Memory B cell (primary cell): ENCODE measurements around the gene CNST.

ENCODE experiments used
- ATAC-seq: fragments of 150-1000 bp; cut with Tn5 transposase; 2 replicates; pipeline ENCODE4 v1.10.0; 2021; ENCODE audit warnings: low read depth, mild to moderate bottlenecking, moderate library complexity
- DNase-seq, 2 donors: peaks; one replicate each; pipeline ENCODE4 v3.0.0; 2022; ENCODE audit warnings: low spot score in 2 of 2
- H3K27ac Mint-ChIP-seq: one replicate; pipeline ENCODE4 v1.8.0; 2022; ENCODE audit warnings: mild to moderate bottlenecking, moderate library complexity, mixed read lengths
- H3K27me3 Mint-ChIP-seq: one replicate; pipeline ENCODE4 v1.8.0; 2022; ENCODE audit warnings: mixed read lengths
- H3K36me3 Mint-ChIP-seq: one replicate; pipeline ENCODE4 v1.8.0; 2022; ENCODE audit warnings: mild to moderate bottlenecking, mixed read lengths
- H3K4me1 Mint-ChIP-seq: one replicate; pipeline ENCODE4 v1.8.0; 2022; ENCODE audit warnings: mixed read lengths
- H3K4me3 Mint-ChIP-seq: one replicate; pipeline ENCODE4 v1.8.0; 2022; ENCODE audit warnings: mild to moderate bottlenecking, moderate library complexity, mixed read lengths
- H3K9me3 Mint-ChIP-seq: one replicate; pipeline ENCODE4 v1.8.0; 2022; ENCODE audit warnings: mixed read lengths

The CNST gene

DNA sequence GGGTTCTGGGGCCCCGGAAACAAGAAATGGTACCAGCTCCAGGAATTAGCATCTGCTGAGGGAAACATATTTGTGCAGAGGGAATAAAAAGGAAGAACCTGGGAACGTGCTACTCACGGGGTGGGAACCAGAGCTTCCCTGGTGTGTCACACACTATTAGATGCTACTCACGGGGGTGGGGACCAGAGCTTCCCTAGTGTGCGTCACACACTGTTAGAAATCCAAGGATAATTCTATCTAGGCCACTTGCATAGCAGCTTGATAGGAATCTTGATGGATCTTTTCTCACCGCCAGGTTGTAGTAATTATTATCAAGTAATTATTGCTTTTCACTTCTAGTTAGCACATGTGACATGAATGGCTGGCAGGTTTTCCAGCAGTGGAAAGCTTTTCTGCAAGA lies 103.4 kb downstream of the CNST start:
- DNase-seq, result no peak
- Mint-ChIP-seq H3K4me1 (peaks cover 3% of the 10 kb centered on the region), H3K27me3 (no peaks in the 10 kb centered on the region), H3K27ac (no peak overlapping the region), H3K36me3 (peaks cover 32% of the 10 kb centered on the region), H3K9me3 (no peaks in the 10 kb centered on the region), H3K4me3 (no peak overlapping the region)
- ATAC-seq, result no peak

DNA sequence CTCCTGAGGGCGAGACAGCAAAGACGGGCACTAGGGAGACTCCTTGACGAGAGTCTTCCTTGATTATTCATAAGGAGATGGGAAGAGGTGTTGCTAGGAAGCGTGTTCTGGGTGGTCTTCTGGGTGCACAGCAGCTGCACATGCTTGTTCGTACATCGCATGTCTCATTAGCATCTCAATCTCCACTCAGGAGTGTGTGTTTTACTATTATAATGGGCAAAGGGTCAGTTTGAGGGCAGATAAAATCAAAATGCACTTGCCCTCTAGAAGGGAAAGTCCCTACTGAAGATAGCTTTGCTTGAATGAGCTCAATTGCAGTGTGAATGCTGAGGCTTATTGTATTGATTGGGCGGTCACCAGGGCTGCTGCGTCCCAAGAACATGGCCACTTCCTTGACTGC lies 107.8 kb downstream of the CNST start:
- Mint-ChIP-seq H3K27ac (no peak overlapping the region), H3K27me3 (no peaks in the 10 kb centered on the region), H3K4me1 (peaks cover 3% of the 10 kb centered on the region), H3K4me3 (no peak overlapping the region), H3K9me3 (no peaks in the 10 kb centered on the region), H3K36me3 (peaks cover 14% of the 10 kb centered on the region)
- DNase-seq (no peak), ATAC-seq (no peak)

- H3K27ac Mint-ChIP-seq, result no peak overlapping the region
- ATAC-seq (no peak), DNase-seq (no peak)
- H3K36me3 Mint-ChIP-seq, result peaks cover 2% of the 10 kb centered on the region
- peaks cover 10% of the 10 kb centered on the region for H3K4me1 Mint-ChIP-seq
- H3K9me3 Mint-ChIP-seq, result no peaks in the 10 kb centered on the region
- H3K27me3 Mint-ChIP-seq, result no peaks in the 10 kb centered on the region
- no peak overlapping the region for H3K4me3 Mint-ChIP-seq
Measured at GRCh38 chr1:246677842-246678241, 111.6 kb downstream of the CNST start.

DNA sequence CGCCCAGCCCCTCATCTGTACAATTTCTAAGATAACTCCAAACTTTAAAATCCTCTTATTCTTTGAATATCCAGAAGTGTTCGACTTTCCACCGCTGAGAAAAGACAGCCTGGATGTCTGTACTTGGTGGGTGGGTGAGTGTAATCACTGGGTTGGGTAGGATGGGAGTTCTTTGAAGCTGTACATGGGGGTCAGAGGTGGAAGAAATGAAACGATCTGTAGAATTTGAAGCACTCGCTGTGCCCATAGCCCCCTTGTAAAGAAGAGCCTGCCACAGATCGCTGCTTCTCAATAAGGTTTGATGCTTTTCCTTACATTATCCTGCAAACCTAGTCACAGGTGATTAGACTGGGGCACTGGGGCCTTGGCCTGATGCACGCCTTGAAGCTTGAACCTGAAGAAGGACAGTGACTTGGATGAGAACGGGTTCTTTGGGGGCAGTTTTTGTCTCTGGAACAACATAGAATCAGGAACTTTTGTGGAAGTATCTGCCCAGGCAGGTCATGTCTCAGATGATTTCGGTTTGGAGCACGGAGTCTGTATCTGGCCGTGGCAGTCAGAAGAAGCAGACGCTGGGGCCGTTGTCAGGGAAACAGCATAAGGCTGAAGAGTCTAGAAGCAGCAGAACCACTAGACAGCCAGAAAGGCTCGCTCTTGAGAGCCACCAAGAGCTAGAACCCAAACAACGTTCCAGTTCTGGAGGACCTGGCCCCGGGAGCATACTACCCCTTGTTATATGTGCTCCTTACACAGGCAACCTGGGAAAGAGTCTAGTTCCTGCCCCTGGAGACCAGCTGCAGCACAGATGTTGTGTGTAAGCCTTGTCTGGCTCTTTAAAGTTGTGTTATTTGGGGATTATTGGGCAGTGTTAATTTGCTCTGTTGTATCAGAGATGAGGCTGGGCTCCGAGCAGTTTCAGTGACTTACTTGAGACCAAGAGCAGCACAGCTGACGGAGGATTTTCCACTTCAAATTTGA lies 112.8 kb downstream of the CNST start:
- no peak for ATAC-seq
- peaks cover 7% of the 10 kb centered on the region for H3K4me1 Mint-ChIP-seq
- H3K36me3 Mint-ChIP-seq, result peaks cover 2% of the 10 kb centered on the region
- no peaks in the 10 kb centered on the region for H3K27me3 Mint-ChIP-seq
- H3K27ac Mint-ChIP-seq, result no peak overlapping the region
- no peak overlapping the region for H3K4me3 Mint-ChIP-seq
- no peak for DNase-seq
- no peaks in the 10 kb centered on the region for H3K9me3 Mint-ChIP-seq

- Mint-ChIP-seq H3K4me1 (peaks cover 7% of the 10 kb centered on the region), H3K27ac (no peak overlapping the region), H3K4me3 (no peak overlapping the region), H3K9me3 (no peaks in the 10 kb centered on the region), H3K36me3 (peaks cover 2% of the 10 kb centered on the region), H3K27me3 (no peaks in the 10 kb centered on the region)
- DNase-seq (no peak), ATAC-seq (no peak)
Measured at GRCh38 chr1:246679794-246680177, 113.5 kb downstream of the CNST start.

DNA sequence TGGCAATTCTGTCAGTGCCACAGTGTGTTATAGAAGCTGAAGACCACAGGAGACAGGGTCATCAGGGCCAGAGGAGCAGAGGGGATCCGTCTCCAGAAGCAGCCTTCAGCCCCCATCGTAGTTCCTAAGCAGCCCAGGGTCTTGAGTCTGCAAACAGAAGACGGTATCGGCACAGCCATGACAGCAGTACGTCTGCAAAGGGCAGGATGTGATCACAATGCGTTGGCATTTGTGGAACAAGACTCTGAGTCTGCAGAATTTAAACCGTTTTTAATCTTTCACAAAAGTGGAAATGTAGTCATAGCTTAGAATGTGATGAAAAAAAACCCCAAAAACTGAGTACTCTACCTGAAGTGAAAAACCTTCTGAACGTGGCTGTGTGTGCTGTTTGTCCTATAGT lies 113.9 kb downstream of the CNST start:
- Mint-ChIP-seq H3K4me3 (no peak overlapping the region), H3K36me3 (peaks cover 2% of the 10 kb centered on the region), H3K9me3 (no peaks in the 10 kb centered on the region), H3K27me3 (no peaks in the 10 kb centered on the region), H3K4me1 (peaks cover 7% of the 10 kb centered on the region), H3K27ac (no peak overlapping the region)
- DNase-seq (no peak), ATAC-seq (no peak)

DNA sequence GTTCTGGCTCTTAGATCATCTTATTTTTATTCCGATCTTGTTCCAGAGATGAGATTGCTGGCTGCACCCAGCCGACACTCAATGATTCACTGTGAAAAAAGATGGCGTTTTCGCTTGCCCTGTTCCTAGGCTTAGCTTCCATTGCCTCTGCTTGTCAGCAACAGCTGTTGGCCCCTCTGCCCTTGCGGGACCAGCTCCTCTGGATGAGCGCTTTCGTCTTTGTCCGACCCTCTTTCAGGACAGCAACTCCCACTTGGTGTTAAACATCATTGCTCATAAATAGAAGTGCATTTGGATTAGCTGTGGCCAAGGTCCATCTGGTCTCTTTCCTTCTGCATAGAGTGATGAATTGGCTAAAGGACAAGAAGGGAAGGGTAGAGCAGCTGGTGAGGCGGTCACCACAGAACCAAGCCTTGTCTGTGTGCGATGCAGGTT lies 114.5 kb downstream of the CNST start:
- no peak for ATAC-seq

GRCh38 chr1:246681900-246682895 lies 115.9 kb downstream of the CNST start:
- no peaks in the 10 kb centered on the region for H3K27me3 Mint-ChIP-seq
- DNase-seq (no peak), ATAC-seq (peak; percentile 65)
- no peaks in the 10 kb centered on the region for H3K9me3 Mint-ChIP-seq
- H3K4me1 Mint-ChIP-seq, result peaks cover 7% of the 10 kb centered on the region
- H3K27ac Mint-ChIP-seq, result no peak overlapping the region
- H3K36me3 Mint-ChIP-seq, result peaks cover 2% of the 10 kb centered on the region
- H3K4me3 Mint-ChIP-seq, result no peak overlapping the region

More for the DNA sequence above, 114.5 kb downstream of the CNST start:
- no peaks in the 10 kb centered on the region for H3K9me3 Mint-ChIP-seq
- peaks cover 7% of the 10 kb centered on the region for H3K4me1 Mint-ChIP-seq
- peak overlapping the region; percentile 24 for H3K27ac Mint-ChIP-seq
- H3K27me3 Mint-ChIP-seq, result no peaks in the 10 kb centered on the region
- peaks cover 2% of the 10 kb centered on the region for H3K36me3 Mint-ChIP-seq
- no peak overlapping the region for H3K4me3 Mint-ChIP-seq
- no peak for DNase-seq

GRCh38 chr1:246683521-246683920 lies 117.3 kb downstream of the CNST start:
- no peak for DNase-seq
- Mint-ChIP-seq H3K9me3 (no peaks in the 10 kb centered on the region), H3K27ac (no peak overlapping the region), H3K4me3 (no peak overlapping the region), H3K36me3 (peaks cover 2% of the 10 kb centered on the region), H3K4me1 (peaks cover 7% of the 10 kb centered on the region), H3K27me3 (no peaks in the 10 kb centered on the region)
- ATAC-seq, result no peak

DNA sequence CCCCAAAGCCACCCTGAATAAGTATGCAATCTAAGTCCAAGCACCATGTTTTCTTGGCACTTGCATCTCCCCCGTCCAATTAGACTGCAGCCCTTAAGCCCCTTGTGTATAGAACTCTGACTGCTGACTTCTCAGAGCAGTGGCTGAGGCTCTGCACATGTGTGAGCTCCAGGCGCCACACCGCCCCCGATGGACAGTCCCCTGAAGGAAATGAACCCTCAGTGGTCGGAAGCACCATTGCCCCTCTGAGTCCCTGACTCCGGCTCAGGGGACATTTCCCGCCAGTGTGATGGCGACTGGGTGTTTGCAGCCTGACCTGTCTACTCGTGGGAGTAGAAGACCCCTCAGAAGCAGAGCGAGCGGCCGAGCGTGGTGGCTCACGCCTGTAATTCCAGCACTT lies 120.7 kb downstream of the CNST start:
- H3K27me3 Mint-ChIP-seq, result no peaks in the 10 kb centered on the region
- no peak overlapping the region for H3K4me3 Mint-ChIP-seq
- ATAC-seq (no peak), DNase-seq (no peak)
- peaks cover 3% of the 10 kb centered on the region for H3K4me1 Mint-ChIP-seq
- no peak overlapping the region for H3K27ac Mint-ChIP-seq
- H3K9me3 Mint-ChIP-seq, result no peaks in the 10 kb centered on the region
- H3K36me3 Mint-ChIP-seq, result peaks cover 2% of the 10 kb centered on the region

DNA sequence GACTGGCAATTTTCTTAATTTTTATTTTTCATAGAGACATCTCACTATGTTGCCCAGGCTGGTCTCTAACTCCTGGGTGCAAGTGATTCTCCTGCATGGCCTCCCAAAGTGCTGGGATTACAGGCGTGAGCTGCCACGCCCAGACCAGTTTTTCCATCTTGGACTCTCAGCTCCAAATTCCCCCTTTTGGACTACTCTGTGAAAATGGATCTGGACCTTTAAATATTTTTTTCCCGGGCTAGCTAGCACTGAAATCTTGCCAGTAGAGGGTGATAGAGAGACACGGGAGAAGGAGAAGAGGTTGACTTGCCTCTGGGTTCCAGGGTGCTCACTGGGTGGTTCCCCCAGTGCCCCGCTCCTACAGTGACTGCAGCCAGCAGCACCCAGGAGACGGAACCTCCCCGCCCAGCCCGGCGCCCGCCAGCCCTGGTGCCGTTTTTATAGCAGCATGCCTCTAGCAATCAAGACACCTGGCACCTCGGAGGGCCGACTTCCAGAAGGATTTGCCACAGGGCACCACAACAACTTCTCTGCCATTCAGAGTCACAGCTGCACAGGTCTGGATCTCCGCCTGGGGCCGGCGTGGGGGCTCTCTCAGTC lies 123.3 kb downstream of the CNST start:
- H3K4me3 Mint-ChIP-seq, result no peak overlapping the region
- peaks cover 3% of the 10 kb centered on the region for H3K4me1 Mint-ChIP-seq

GRCh38 chr1:246690100-246690499 lies 123.8 kb downstream of the CNST start:
- Mint-ChIP-seq H3K36me3 (no peaks in the 10 kb centered on the region), H3K27ac (no peak overlapping the region), H3K4me3 (no peak overlapping the region), H3K27me3 (no peaks in the 10 kb centered on the region), H3K9me3 (peaks cover 3% of the 10 kb centered on the region), H3K4me1 (peaks cover 3% of the 10 kb centered on the region)
- DNase-seq, result no peak
- no peak for ATAC-seq

More for the DNA sequence above, 123.3 kb downstream of the CNST start:
- H3K27ac Mint-ChIP-seq, result no peak overlapping the region
- H3K27me3 Mint-ChIP-seq, result no peaks in the 10 kb centered on the region
- DNase-seq (peak; percentile 32 to 41), ATAC-seq (peak; percentile 88)
- no peaks in the 10 kb centered on the region for H3K36me3 Mint-ChIP-seq
- H3K9me3 Mint-ChIP-seq, result peaks cover 2% of the 10 kb centered on the region

GRCh38 chr1:246691622-246692495 lies 125.6 kb downstream of the CNST start:
- Mint-ChIP-seq H3K27ac (no peak overlapping the region), H3K9me3 (peaks cover 3% of the 10 kb centered on the region), H3K36me3 (no peaks in the 10 kb centered on the region), H3K4me3 (no peak overlapping the region), H3K27me3 (no peaks in the 10 kb centered on the region), H3K4me1 (peaks cover 6% of the 10 kb centered on the region)
- ATAC-seq, result no peak
- no peak for DNase-seq
